Activated naive CD8-positive, alpha-beta T cell treated with anti-CD3 and anti-CD28 coated beads for 36 hours (primary cell): ENCODE results near the gene LMAN2. TPM values are rescaled to one million over a fixed set of nuclear protein-coding genes. Genes with fewer than 3 reads are reported as not detected.

Source experiments
- DNase-seq: peaks from one replicate; pipeline ENCODE4 v3.0.0; 2021
- H3K27ac Mint-ChIP-seq: one replicate; pipeline ENCODE4 v1.8.0; 2022; ENCODE audit warnings: mild to moderate bottlenecking, moderate library complexity, mixed read lengths
- H3K27me3 Mint-ChIP-seq: one replicate; pipeline ENCODE4 v1.8.0; 2022; ENCODE audit warnings: mild to moderate bottlenecking, mixed read lengths
- H3K36me3 Mint-ChIP-seq: one replicate; pipeline ENCODE4 v1.8.0; 2021; ENCODE audit warnings: mild to moderate bottlenecking, mixed read lengths
- H3K4me1 Mint-ChIP-seq: one replicate; pipeline ENCODE4 v1.8.0; 2021; ENCODE audit warnings: mixed read lengths
- H3K4me3 Mint-ChIP-seq: one replicate; pipeline ENCODE4 v1.8.0; 2022; ENCODE audit warnings: mild to moderate bottlenecking, moderate library complexity, mixed read lengths
- H3K9me3 Mint-ChIP-seq: one replicate; pipeline ENCODE4 v1.8.0; 2022; ENCODE audit warnings: mixed read lengths
- total RNA-seq, 2 experiments: library from RNA; stranded (reverse); gene quantifications; one replicate each; pipeline ENCODE4 v1.2.3, GENCODE V29; 2021

The LMAN2 gene
- total RNA-seq, 2 experiments from 2014 or later, result 91.5 to 92.1 TPM

DNA sequence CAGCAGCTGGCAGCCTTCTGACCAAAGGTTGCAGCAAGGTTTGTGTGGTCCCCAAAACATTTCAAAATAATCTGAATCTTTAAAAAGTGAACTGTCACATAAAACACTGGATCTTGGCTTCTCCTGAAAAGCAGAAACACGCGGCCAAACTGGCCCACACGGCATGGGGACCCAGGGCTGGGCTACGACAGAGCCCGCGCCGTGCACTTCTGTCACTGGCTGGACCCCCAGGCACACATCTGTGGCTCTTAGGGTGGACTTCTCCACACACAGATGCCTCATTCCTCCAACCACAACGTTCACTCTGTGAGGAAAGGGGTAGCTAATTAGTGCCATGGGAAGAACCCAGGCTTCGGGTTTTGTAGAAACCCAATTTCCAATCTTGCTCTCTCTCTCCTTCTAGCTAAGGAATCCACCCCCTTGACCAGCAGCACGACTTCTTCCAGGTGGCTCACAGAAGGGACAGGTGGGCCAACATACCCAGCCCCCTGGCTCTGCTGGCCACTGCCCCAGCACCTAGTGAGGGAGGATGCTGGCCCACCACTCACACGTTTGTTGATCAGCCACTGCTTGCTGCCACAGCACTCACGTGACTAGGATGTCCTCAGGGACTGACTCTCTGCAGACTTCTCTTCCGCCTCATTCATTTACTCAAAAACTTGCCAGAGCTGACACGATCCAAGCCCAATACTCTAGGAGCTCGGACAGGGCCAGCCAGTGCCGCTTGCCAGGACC lies 17.9 kb downstream of the LMAN2 start:
- peaks cover 19% of the 10 kb centered on the region for H3K36me3 Mint-ChIP-seq

DNA sequence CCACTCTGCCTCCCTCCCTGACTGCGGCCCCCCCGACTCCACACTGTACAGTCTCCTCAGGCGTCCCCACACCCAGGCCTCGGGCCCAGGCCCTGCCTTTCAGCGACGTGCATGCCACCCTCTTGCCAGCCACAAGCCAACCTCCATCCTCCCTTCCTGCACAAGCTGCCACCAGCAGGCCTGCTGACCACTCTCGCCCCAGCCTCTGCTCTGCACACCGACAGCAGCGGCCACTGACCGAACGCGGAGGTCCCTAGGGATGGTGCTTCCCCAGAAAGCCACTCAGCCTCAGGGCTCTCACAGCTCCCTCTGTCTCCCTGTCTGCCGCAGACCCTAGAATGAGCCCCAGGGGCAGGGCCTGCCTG lies 18.6 kb downstream of the LMAN2 start:
- DNase-seq, result no peak
- no peak overlapping the region for H3K27ac Mint-ChIP-seq
- no peaks in the 10 kb centered on the region for H3K27me3 Mint-ChIP-seq
- H3K4me1 Mint-ChIP-seq, result peaks cover 4% of the 10 kb centered on the region
- H3K36me3 Mint-ChIP-seq, result peaks cover 19% of the 10 kb centered on the region
- H3K9me3 Mint-ChIP-seq, result no peaks in the 10 kb centered on the region
- H3K4me3 Mint-ChIP-seq, result no peak overlapping the region

More for the DNA sequence above, 17.9 kb downstream of the LMAN2 start:
- Mint-ChIP-seq H3K27me3 (no peaks in the 10 kb centered on the region), H3K4me3 (no peak overlapping the region), H3K4me1 (peaks cover 2% of the 10 kb centered on the region), H3K9me3 (no peaks in the 10 kb centered on the region), H3K27ac (no peak overlapping the region)
- no peak for DNase-seq

DNA sequence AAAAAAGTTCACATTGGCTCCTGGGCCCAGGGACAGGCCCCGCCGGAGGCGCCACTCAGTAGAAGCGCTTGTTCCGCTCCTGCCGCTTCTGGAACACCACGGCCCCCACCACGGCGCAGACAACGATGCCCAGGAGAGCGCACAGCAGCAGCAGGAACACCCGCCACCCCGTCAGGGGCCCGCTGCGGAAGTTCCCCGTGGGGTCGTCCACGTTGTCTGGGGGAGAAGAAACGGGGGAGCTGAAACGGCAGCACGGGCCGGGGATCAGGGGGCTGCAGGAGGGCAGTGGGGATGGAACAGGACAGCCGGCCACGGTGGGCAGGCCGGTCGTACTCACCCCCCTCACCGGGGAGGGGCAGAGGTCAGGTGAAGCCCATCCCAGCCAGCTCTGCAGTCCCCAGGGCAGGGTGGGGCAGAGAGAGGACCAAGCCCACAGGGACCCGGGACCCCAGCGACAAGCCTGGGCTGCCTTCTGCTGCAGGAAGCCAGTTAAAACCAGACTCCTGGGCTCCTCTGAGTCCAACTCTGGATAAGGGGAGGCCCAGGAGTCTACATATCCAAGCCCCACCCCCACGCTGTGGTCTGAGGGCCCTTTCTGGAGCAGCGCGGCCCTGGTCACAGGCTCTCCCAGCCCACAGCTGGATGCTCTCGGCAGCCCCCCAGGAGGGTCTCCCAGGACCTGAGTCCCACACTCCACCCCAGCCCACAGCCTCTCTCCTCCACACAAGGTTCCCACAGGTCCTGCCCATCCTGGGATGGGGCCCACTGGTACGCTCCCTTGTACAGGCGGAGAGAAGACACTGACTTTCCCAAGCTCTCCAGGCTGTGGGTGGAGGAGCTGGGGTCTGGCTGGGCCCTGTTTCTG lies 19.2 kb downstream of the LMAN2 start:
- Mint-ChIP-seq H3K4me1 (peaks cover 9% of the 10 kb centered on the region), H3K9me3 (no peaks in the 10 kb centered on the region), H3K27me3 (no peaks in the 10 kb centered on the region), H3K36me3 (peaks cover 19% of the 10 kb centered on the region), H3K27ac (peak overlapping the region; percentile 56), H3K4me3 (no peak overlapping the region)
- no peak for DNase-seq

DNA sequence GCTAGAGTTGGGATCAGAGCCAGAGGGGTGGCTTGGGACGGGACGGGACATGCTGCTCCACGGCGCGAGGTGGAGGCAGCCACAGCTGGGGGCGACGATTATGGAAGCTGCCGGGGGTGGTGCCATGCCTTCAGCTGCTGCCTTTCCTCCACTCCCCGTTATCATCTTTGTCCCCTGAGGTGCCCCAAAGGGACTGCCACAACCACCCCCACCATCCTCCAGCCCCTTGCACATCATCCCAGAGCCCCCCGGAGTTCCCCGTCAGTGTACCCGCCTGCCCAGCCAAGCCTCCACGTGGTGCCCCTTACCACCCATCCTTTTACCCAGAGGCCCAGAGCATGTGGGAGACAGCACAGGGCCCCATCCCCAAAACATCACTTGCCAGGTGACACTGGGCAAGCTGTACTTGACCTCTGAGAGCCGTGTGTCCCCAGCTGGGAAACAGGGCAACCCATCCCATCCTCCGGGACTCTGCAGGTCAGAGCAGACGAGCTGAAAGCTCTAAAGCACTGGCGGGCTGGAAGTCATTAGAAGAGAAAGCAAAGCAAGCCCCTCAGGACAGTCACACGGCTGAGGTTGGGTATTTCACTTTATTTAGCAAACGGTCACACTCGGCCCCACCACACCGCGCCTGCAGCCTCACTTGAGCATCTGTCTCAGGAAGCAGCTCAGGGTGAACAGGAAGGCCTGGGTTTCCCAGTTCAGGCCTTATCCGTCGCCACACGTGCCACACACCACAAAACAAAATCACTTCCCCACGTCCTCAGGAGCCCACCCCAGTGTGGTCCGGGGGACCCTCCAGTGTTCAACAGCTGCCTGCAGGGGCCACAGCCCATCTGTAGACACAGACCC lies 20.3 kb downstream of the LMAN2 start:
- H3K4me3 Mint-ChIP-seq, result no peak overlapping the region
- H3K27ac Mint-ChIP-seq, result no peak overlapping the region
- peaks cover 9% of the 10 kb centered on the region for H3K4me1 Mint-ChIP-seq
- peaks cover 17% of the 10 kb centered on the region for H3K36me3 Mint-ChIP-seq
- no peak for DNase-seq
- no peaks in the 10 kb centered on the region for H3K9me3 Mint-ChIP-seq
- no peaks in the 10 kb centered on the region for H3K27me3 Mint-ChIP-seq

DNA sequence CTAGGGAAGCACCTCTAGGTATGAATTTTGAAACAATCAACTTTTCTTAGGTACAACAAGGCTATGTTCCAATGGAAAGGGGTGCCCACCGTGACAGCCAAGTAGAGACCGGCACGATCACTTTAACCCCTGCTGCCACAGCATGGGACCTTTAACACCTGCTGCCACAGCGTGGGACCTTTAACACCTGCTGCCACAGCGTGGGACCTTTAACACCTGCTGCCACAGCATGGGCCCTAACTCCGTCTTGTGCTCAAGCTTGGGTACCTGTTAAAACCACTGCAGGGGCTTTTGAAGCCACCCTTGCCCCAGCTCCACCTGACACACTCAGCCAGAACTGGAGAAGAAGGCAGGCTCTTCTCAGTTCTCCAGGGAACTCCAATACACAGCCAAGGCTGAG lies 21.6 kb downstream of the LMAN2 start:
- DNase-seq, result no peak
- Mint-ChIP-seq H3K4me1 (peaks cover 7% of the 10 kb centered on the region), H3K36me3 (peaks cover 12% of the 10 kb centered on the region), H3K4me3 (no peak overlapping the region), H3K27ac (no peak overlapping the region), H3K9me3 (no peaks in the 10 kb centered on the region), H3K27me3 (no peaks in the 10 kb centered on the region)

DNA sequence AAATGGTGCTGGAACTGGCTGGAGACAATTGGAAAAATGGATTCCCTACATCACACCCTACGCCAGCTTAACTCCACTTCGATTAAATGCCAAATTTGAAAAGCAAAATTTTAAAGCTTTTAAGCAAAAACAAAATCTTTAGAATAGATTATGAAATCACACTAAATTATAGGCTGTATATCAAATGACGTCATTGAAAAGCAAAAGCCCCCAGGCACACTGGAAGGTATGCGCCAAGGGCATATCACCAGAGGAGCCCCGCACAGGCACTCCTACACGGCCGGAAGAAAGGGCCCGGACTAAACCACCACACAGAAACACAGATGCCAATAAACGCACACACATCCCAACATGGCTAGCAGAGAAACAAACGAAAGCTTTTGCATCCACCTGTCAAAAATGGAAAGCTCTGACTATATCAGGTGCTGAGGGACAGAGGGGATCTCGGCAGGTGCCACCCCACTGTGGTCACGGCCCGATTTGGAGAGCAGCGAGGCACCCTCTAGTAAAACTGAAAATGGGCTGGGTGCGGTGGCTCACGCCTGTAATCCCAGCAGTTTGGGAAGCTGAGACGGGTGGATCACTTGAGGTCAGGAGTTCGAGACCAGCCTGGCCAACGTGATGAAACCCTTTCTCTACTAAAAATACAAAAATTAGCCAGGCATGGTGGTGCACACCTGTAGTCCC lies 22.8 kb downstream of the LMAN2 start:
- H3K27me3 Mint-ChIP-seq, result no peaks in the 10 kb centered on the region
- H3K4me1 Mint-ChIP-seq, result peaks cover 7% of the 10 kb centered on the region
- H3K27ac Mint-ChIP-seq, result no peak overlapping the region
- H3K9me3 Mint-ChIP-seq, result no peaks in the 10 kb centered on the region
- no peak for DNase-seq
- peaks cover 5% of the 10 kb centered on the region for H3K36me3 Mint-ChIP-seq
- H3K4me3 Mint-ChIP-seq, result no peak overlapping the region

DNA sequence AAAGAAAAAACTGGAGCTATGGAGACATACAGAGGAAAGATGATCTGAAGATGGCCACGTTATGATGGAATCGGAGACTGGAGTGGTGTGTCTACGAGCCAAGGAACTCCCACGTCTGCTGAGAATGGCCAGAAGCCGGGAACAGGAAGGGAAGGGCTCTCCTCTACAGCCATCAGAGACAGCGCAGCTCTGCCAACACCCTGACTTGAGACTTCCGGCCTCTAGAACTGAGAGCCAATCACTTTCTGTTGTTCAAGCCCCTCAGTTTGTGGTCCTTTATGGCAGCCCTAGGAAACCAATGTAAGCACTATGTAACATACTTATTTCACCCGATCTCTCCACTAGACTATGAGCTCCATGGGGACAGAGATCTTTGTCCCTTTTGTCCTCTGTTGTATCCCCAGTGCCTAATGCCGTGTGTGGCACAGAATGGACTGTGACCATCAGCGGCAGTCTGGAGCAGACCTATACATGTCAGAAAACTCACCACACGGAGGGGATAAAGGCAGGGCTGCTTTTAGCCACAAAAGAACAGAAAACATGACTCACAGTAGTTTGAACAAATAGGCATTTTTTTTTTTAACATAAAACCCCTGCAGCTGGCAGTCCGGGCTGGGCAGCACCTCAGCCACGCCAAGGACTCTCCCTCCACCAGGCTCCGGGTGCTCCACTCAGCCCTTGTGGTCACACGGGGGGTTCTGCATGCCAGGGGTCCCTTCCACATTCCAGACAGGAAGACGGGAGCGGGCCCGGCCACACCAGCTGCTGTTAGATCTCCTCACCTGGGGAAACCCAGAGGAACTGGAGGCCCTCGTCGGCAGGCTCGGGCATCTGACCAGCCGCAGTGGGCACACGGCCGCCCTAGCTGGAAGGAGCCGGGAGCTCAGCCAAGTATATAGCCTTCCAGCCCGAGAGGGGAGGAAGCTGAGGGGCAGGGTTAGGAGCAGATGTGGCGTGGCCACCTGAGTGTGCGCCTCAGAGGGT lies 23.6 kb downstream of the LMAN2 start:
- Mint-ChIP-seq H3K27ac (peak overlapping the region; percentile 85), H3K36me3 (peaks cover 3% of the 10 kb centered on the region), H3K4me3 (no peak overlapping the region)

DNA sequence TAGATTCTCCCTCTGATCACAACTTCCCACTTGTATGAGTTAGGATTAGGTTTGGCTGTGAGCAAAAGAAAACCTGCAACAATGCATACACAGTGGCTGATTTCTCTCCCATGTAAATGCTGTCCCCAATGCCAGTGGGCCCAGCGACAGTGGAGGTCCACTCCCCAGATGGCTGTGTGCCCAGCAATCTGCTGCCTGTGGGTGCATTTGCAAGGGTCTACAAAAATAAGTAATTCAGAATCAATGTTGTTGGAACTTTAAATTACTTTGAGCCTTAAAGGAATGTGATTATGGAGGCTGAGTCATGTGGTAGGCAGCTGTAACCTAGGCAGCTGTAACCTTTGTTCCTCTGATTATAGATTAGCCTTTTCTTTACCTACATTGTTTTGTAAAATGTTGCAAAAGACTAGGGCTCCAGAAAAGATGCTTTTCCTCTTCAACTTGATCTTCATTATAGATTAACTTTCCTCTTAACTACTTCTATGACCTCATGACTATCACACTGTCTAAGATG lies 25.5 kb downstream of the LMAN2 start:
- H3K36me3 Mint-ChIP-seq, result peaks cover 3% of the 10 kb centered on the region
- H3K9me3 Mint-ChIP-seq, result no peaks in the 10 kb centered on the region
- H3K4me3 Mint-ChIP-seq, result no peak overlapping the region
- no peak overlapping the region for H3K27ac Mint-ChIP-seq
- no peaks in the 10 kb centered on the region for H3K27me3 Mint-ChIP-seq
- no peak for DNase-seq
- peaks cover 12% of the 10 kb centered on the region for H3K4me1 Mint-ChIP-seq

More for the DNA sequence above, 23.6 kb downstream of the LMAN2 start:
- H3K9me3 Mint-ChIP-seq, result no peaks in the 10 kb centered on the region
- peaks cover 9% of the 10 kb centered on the region for H3K4me1 Mint-ChIP-seq
- DNase-seq, result peak; percentile 19
- no peaks in the 10 kb centered on the region for H3K27me3 Mint-ChIP-seq

DNA sequence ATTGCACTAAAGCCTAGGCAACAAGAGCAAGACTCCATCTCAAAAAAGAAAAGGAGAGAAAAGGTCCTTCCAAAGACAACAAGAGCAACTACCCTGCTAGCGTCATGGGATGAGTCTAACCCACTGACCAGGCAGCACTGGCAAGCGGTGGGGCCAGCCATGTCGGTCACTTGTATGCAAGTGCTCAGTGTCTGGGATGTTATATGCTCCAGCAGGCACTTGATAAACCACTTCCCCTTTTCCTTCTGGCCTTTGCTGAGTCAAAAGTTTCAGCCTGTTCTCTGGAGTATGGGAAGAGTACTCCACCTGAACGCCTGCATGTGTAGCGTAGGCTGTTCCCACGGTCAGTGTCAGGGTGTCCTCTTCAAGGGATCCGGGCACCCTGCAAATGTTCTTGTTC lies 30.6 kb downstream of the LMAN2 start:
- Mint-ChIP-seq H3K4me1 (peaks cover 21% of the 10 kb centered on the region), H3K27me3 (no peaks in the 10 kb centered on the region), H3K4me3 (no peak overlapping the region), H3K27ac (no peak overlapping the region), H3K36me3 (peaks cover 8% of the 10 kb centered on the region), H3K9me3 (peaks cover 3% of the 10 kb centered on the region)
- no peak for DNase-seq

DNA sequence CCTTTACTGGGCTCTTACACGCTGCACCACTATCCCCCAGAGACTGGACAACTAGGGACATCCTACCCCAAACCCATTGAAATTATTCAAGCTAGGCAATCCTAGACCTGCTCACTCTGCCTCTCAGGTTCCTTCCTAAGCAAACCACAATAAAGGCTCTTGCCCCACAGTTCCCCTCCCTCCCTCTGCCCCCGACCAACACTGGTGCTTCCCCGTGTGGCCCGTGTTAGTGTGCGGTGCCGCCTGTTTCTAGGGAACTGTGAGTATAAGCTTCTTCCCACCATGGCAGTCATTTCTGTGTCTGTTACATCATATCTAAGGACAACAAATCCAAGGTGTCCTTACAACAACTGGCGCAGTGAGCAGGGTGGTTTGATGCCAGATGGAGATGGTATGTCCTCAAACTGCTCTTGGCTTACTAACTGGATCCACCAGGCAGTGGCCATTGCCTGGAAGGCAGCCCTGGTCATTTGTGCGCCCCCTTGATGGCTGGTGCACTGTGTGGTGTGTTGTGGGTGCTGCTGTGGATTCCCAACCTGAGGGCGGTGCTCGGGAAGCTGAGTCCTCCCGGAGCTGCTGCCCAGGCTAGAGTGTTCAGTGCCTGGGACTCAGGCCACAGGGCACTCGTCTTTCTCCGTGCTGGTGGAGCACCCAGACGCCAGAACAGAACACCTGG lies 31.4 kb downstream of the LMAN2 start:
- Mint-ChIP-seq H3K4me3 (no peak overlapping the region), H3K4me1 (peaks cover 21% of the 10 kb centered on the region), H3K27ac (no peak overlapping the region), H3K27me3 (no peaks in the 10 kb centered on the region), H3K36me3 (peaks cover 8% of the 10 kb centered on the region), H3K9me3 (peaks cover 3% of the 10 kb centered on the region)
- peak; percentile 42 for DNase-seq

DNA sequence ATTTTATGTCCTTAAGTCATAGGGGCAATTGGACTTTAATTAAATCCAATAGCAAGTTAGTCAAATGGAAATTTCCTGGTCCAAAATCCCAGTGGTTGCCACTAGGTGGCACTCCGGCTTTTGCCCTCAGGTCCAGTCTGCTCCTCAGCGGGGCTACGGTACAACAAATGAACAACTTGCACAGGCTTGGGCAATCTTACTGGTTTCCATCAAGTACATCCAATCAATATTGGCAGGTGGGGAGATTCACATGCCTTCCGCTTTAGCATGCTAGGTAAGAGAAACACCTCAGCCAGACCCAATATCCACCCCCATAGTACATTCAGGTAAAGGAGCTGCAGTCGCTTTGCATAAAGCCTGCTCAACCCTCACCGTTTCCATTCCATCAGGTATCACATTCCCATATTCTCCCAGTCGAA lies 33.5 kb downstream of the LMAN2 start:
- Mint-ChIP-seq H3K27me3 (no peaks in the 10 kb centered on the region), H3K27ac (no peak overlapping the region), H3K4me3 (no peak overlapping the region), H3K36me3 (peaks cover 8% of the 10 kb centered on the region), H3K4me1 (peaks cover 20% of the 10 kb centered on the region), H3K9me3 (peaks cover 3% of the 10 kb centered on the region)
- DNase-seq, result peak; percentile 71

DNA sequence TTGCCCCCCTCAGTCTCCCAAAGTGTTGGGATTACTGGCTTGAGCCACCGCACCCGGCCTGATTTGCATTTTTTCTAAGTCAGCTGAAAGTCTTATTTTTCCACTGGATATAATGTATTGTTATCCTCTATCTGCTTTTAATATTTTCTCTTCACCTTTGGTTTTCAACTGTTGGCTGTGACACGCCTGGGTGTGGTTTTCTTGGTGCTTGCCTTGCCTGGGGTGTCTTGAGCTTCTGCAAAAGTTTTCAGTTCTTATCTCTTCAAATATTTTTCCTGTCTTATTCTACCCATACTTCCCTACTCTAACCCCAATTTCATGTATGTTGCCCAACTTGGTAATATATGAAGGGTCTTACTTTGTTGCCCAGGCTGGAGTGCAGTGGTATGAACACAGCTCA lies 35.5 kb downstream of the LMAN2 start:
- Mint-ChIP-seq H3K27me3 (no peaks in the 10 kb centered on the region), H3K4me1 (peaks cover 21% of the 10 kb centered on the region), H3K4me3 (no peak overlapping the region)

DNA sequence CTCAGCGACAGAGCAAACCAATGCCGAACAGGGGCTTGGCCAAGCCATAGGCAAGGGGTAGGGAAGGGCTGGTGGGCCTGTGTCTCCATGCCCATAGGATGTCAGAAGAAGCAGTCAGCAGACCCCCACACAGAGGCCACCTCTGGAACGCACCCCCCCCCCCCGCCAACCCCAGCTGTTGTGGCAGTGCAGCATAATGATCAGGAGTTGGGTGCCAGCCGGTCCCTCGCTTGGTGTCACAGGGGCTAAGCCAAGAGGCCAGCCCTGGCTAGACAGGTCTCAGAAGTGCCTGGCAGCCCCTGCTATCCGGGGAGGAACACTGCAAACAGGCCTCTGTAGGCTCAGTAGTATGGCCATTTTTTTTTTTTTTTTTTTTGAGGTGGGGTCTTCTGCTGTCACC lies 36.1 kb downstream of the LMAN2 start:
- no peak for DNase-seq
- peaks cover 3% of the 10 kb centered on the region for H3K9me3 Mint-ChIP-seq
- peaks cover 25% of the 10 kb centered on the region for H3K4me1 Mint-ChIP-seq
- H3K36me3 Mint-ChIP-seq, result peaks cover 11% of the 10 kb centered on the region
- H3K27me3 Mint-ChIP-seq, result no peaks in the 10 kb centered on the region
- no peak overlapping the region for H3K27ac Mint-ChIP-seq
- H3K4me3 Mint-ChIP-seq, result no peak overlapping the region

More for the DNA sequence above, 35.5 kb downstream of the LMAN2 start:
- H3K9me3 Mint-ChIP-seq, result peaks cover 3% of the 10 kb centered on the region
- no peak overlapping the region for H3K27ac Mint-ChIP-seq
- DNase-seq, result no peak
- H3K36me3 Mint-ChIP-seq, result peaks cover 8% of the 10 kb centered on the region
